OCI-LY3 (cell line): Measurements from ENCODE around the gene CCDC34.

ENCODE experiments used
- H2AFZ ChIP-seq: fragments of 200-600, 300-600 bp; shearing (Covaris generic); 2 replicates; pipeline ENCODE4 v1.6.0; 2014; ENCODE audit warnings: antibody characterized with exemption, low read depth, low read length
- H3K27ac ChIP-seq: fragments of 200-600, 300-600 bp; sonication (generic); 2 replicates; pipeline ENCODE4 v1.5.1; 2014; ENCODE audit warnings: mild to moderate bottlenecking, low read length, moderate library complexity, mixed read lengths
- H3K27me3 ChIP-seq: fragments of 200-600, 300-600 bp; sonication (generic); 2 replicates; pipeline ENCODE4 v1.6.1; 2014; ENCODE audit warnings: low read depth, low read length, mixed read lengths
- H3K36me3 ChIP-seq: fragments of 200-600, 300-600 bp; sonication (generic); replicated peaks from 2 replicates; pipeline ENCODE3; 2014; ENCODE audit warnings: low read depth, low read length, mixed read lengths
- H3K4me1 ChIP-seq: fragments of 300-600, 200-600 bp; sonication (generic); 2 replicates; pipeline ENCODE4 v1.6.1; 2014; ENCODE audit warnings: low read length, mixed read lengths
- H3K4me2 ChIP-seq: fragments of 200-600, 300-600 bp; sonication (generic); 2 replicates; pipeline ENCODE4 v1.6.1; 2014; ENCODE audit warnings: low read length, mixed read lengths
- H3K4me3 ChIP-seq: fragments of 300-600, 200-600 bp; sonication (generic); 2 replicates; pipeline ENCODE4 v1.5.1; 2014; ENCODE audit warnings: antibody characterized with exemption, mild to moderate bottlenecking, low read length, moderate library complexity
- H3K79me2 ChIP-seq: fragments of 300-600, 200-600 bp; shearing (Covaris generic); 2 replicates; pipeline ENCODE4 v1.6.1; 2014; ENCODE audit warnings: mild to moderate bottlenecking, low read length, mixed read lengths
- H3K9ac ChIP-seq: fragments of 300-600, 200-600 bp; shearing (Covaris generic); 2 replicates; pipeline ENCODE4 v1.6.0; 2014; ENCODE audit warnings: mild to moderate bottlenecking, low read length, moderate library complexity
- H3K9me3 ChIP-seq: fragments of 200-600, 300-600 bp; shearing (Covaris generic); 2 replicates; pipeline ENCODE4 v1.6.1; 2014; ENCODE audit warnings: low read length, mixed read lengths; ENCODE audit not compliant: insufficient read depth
- H4K20me1 ChIP-seq: fragments of 200-600, 300-600 bp; sonication (generic); 2 replicates; pipeline ENCODE4 v1.6.1; 2016; ENCODE audit warnings: low read length, mixed read lengths; ENCODE audit not compliant: insufficient read depth
- CTCF ChIP-seq: fragments of 200-600, 300-600 bp; sonication (generic); IDR thresholded peaks from 2 replicates; pipeline ENCODE4 v1.5.1; 2014; ENCODE audit warnings: antibody characterized with exemption, low read length, low read depth
- EZH2phosphoT487 ChIP-seq: fragments of 200-600 bp; shearing (Covaris generic); IDR thresholded peaks from 2 replicates; pipeline ENCODE4 v1.6.1; 2018; ENCODE audit warnings: antibody characterized with exemption, mixed run types, low read depth

Gene CCDC34

GRCh38 chr11:27355575-27356104 lies 7.4 kb downstream of the CCDC34 start:
- no peaks in the 10 kb centered on the region for H4K20me1 ChIP-seq
- no peak overlapping the region for H3K9ac ChIP-seq
- no peak overlapping the region for H3K27ac ChIP-seq
- no peaks in the 10 kb centered on the region for H3K79me2 ChIP-seq
- H3K4me2 ChIP-seq: no peak overlapping the region
- no peaks in the 10 kb centered on the region for H3K4me1 ChIP-seq
- TF ChIP-seq EZH2phosphoT487: no peak
- no peak for TF ChIP-seq CTCF
- H3K4me3 ChIP-seq: no peak overlapping the region
- no peaks in the 10 kb centered on the region for H3K9me3 ChIP-seq
- no peaks in the 10 kb centered on the region for H3K27me3 ChIP-seq
- no peak overlapping the region for H2AFZ ChIP-seq
- no peaks in the 10 kb centered on the region for H3K36me3 ChIP-seq

GRCh38 chr11:27354359-27354965 lies 8.6 kb downstream of the CCDC34 start:
- Histone ChIP-seq H3K27ac (no peak overlapping the region), H3K27me3 (no peaks in the 10 kb centered on the region), H3K36me3 (no peaks in the 10 kb centered on the region), H4K20me1 (no peaks in the 10 kb centered on the region), H3K4me3 (no peak overlapping the region), H3K9ac (no peak overlapping the region), H3K79me2 (no peaks in the 10 kb centered on the region), H3K4me2 (no peak overlapping the region), H3K9me3 (no peaks in the 10 kb centered on the region), H3K4me1 (no peaks in the 10 kb centered on the region), H2AFZ (no peak overlapping the region)
- no peak for TF ChIP-seq EZH2phosphoT487
- no peak for TF ChIP-seq CTCF

- no peak overlapping the region for H3K4me3 ChIP-seq
- H3K27ac ChIP-seq: no peak overlapping the region
- no peak overlapping the region for H3K9ac ChIP-seq
- H3K27me3 ChIP-seq: no peaks in the 10 kb centered on the region
- H3K36me3 ChIP-seq: no peaks in the 10 kb centered on the region
- H3K4me2 ChIP-seq: no peak overlapping the region
- no peaks in the 10 kb centered on the region for H3K9me3 ChIP-seq
- H2AFZ ChIP-seq: no peak overlapping the region
- no peaks in the 10 kb centered on the region for H3K79me2 ChIP-seq
- no peaks in the 10 kb centered on the region for H3K4me1 ChIP-seq
- TF ChIP-seq CTCF (no peak), EZH2phosphoT487 (no peak)
- H4K20me1 ChIP-seq: no peaks in the 10 kb centered on the region
These were observed 9.2 kb downstream of the CCDC34 start for GRCh38 chr11:27353593-27354358.

GRCh38 chr11:27352781-27353180 lies 10.2 kb downstream of the CCDC34 start:
- Histone ChIP-seq H3K27me3 (no peaks in the 10 kb centered on the region), H3K9ac (no peak overlapping the region), H3K4me3 (no peak overlapping the region), H2AFZ (no peak overlapping the region), H3K36me3 (no peaks in the 10 kb centered on the region), H3K9me3 (no peaks in the 10 kb centered on the region), H3K4me2 (no peak overlapping the region), H3K79me2 (no peaks in the 10 kb centered on the region), H4K20me1 (no peaks in the 10 kb centered on the region), H3K27ac (no peak overlapping the region), H3K4me1 (no peaks in the 10 kb centered on the region)
- TF ChIP-seq CTCF (no peak), EZH2phosphoT487 (no peak)
